ENCODE measurements around the gene NTM.

NTM gene

GRCh38 chr11:131823772-131824171 lies 453.4 kb downstream of the NTM start:
- no peak for DNase-seq (ENCODE audit: low spot score)

GRCh38 chr11:131824771-131825170 lies 454.4 kb downstream of the NTM start:
- no peak for DNase-seq (ENCODE audit: low spot score)

- no peak for DNase-seq (ENCODE audit: low spot score)
These were observed 457.0 kb downstream of the NTM start for GRCh38 chr11:131827430-131827829.

- no peak for DNase-seq (ENCODE audit: low spot score)
These were observed 459.3 kb downstream of the NTM start for GRCh38 chr11:131829725-131830124.

- no peak for DNase-seq (ENCODE audit: low spot score)
These were observed 461.7 kb downstream of the NTM start for GRCh38 chr11:131832079-131832478.

GRCh38 chr11:131833366-131833765 lies 463.0 kb downstream of the NTM start:
- no peak for DNase-seq (ENCODE audit: low spot score)

GRCh38 chr11:131837562-131837961 lies 467.1 kb downstream of the NTM start:
- DNase-seq (ENCODE audit: low spot score), result no peak

- no peak for DNase-seq (ENCODE audit: low spot score)
These were observed 467.6 kb downstream of the NTM start for GRCh38 chr11:131838016-131838415.

- no peak for DNase-seq (ENCODE audit: low spot score)
These were observed 468.9 kb downstream of the NTM start for GRCh38 chr11:131839326-131839725.

GRCh38 chr11:131840545-131840944 lies 470.1 kb downstream of the NTM start:
- no peak for DNase-seq (ENCODE audit: low spot score)

- no peak for DNase-seq (ENCODE audit: low spot score)
These were observed 470.6 kb downstream of the NTM start for GRCh38 chr11:131841028-131841427.

GRCh38 chr11:131841925-131842635 lies 471.7 kb downstream of the NTM start:
- no peak for DNase-seq (ENCODE audit: low spot score)

- no peak for DNase-seq (ENCODE audit: low spot score)
These were observed 474.8 kb downstream of the NTM start for GRCh38 chr11:131845255-131845654.

- DNase-seq (ENCODE audit: low spot score), result no peak
These were observed 479.1 kb downstream of the NTM start for GRCh38 chr11:131849485-131849884.

GRCh38 chr11:131850507-131850906 lies 480.1 kb downstream of the NTM start:
- DNase-seq (ENCODE audit: low spot score), result no peak

- DNase-seq (ENCODE audit: low spot score), result no peak
These were observed 481.7 kb downstream of the NTM start for GRCh38 chr11:131851964-131852755.

GRCh38 chr11:131852757-131853156 lies 482.3 kb downstream of the NTM start:
- no peak for DNase-seq (ENCODE audit: low spot score)

GRCh38 chr11:131854391-131854790 lies 484.0 kb downstream of the NTM start:
- DNase-seq (ENCODE audit: low spot score), result no peak

- DNase-seq (ENCODE audit: low spot score), result no peak
These were observed 484.9 kb downstream of the NTM start for GRCh38 chr11:131855320-131855719.

- DNase-seq (ENCODE audit: low spot score), result no peak
These were observed 486.8 kb downstream of the NTM start for GRCh38 chr11:131857246-131857645.

GRCh38 chr11:131858505-131858904 lies 488.1 kb downstream of the NTM start:
- DNase-seq (ENCODE audit: low spot score), result no peak

- no peak for DNase-seq (ENCODE audit: low spot score)
These were observed 489.3 kb downstream of the NTM start for GRCh38 chr11:131859538-131860210.

- DNase-seq (ENCODE audit: low spot score), result no peak
These were observed 493.8 kb downstream of the NTM start for GRCh38 chr11:131864228-131864627.
